Activated B cell treated with CpG ODN at 0.5 μM for 24 hours (primary cell): ENCODE measurements around the gene LAMC3. TPM values are rescaled to one million over a fixed set of nuclear protein-coding genes. Genes with fewer than 3 reads are reported as not detected.
"Not testable (repeated sequence)": the region's sequence is repeated elsewhere in the genome, so short reads cannot be mapped to it uniquely, and the experiment has no call there.

ENCODE experiments used
- ATAC-seq: fragments of 200-7000 bp; cut with Tn5 transposase; one replicate; pipeline ENCODE4 v1.10.0; 2021; ENCODE audit warnings: low read depth, mild to moderate bottlenecking, moderate library complexity
- CTCF ChIA-PET: fragments of 350-600 bp; sonication (Branson Sonifier 250); formaldehyde crosslinking; loops from one replicate; lab custom pipeline; 2021; ENCODE audit warnings: antibody characterized with exemption; lab: Charles Lee
- POLR2A ChIA-PET: fragments of 350-600 bp; sonication (Branson Sonifier 250); formaldehyde crosslinking; loops from one replicate; lab custom pipeline; 2021; ENCODE audit warnings: antibody characterized with exemption; lab: Charles Lee
- DNase-seq: peaks from one replicate; pipeline ENCODE4 v3.0.0; 2022
- H3K27ac Mint-ChIP-seq: one replicate; pipeline ENCODE4 v1.8.0; 2020; ENCODE audit warnings: mixed read lengths
- H3K27me3 Mint-ChIP-seq: one replicate; pipeline ENCODE4 v1.8.0; 2021; ENCODE audit warnings: mixed read lengths
- H3K36me3 Mint-ChIP-seq: one replicate; pipeline ENCODE4 v1.8.0; 2021; ENCODE audit warnings: low read depth, mixed read lengths
- H3K4me1 Mint-ChIP-seq: one replicate; pipeline ENCODE4 v1.8.0; 2021; ENCODE audit warnings: mixed read lengths
- H3K4me3 Mint-ChIP-seq: one replicate; pipeline ENCODE4 v1.8.0; 2020; ENCODE audit warnings: mild to moderate bottlenecking, mixed read lengths
- H3K9me3 Mint-ChIP-seq: one replicate; pipeline ENCODE4 v1.8.0; 2020; ENCODE audit warnings: mixed read lengths
- CTCF ChIP-seq: fragments of 200-600 bp; IDR thresholded peaks from one replicate; pipeline ENCODE4 v1.8.0; 2022; ENCODE audit warnings: antibody characterized with exemption, mild to moderate bottlenecking
- intact Hi-C: fragments of 100-400 bp; cut with micrococcal nuclease; formaldehyde crosslinking; loops from one replicate; pipeline ENCODE4 v1.15.1; 2024
- total RNA-seq: library from RNA; stranded (reverse); gene quantifications from 2 replicates; pipeline ENCODE4 v1.2.3, GENCODE V29; 2022

The LAMC3 gene
- total RNA-seq, 1 donor from 2014 or later = not detected

- ATAC-seq = no peak
Observed at GRCh38 chr9:131111854-131112311, 102.9 kb downstream of the LAMC3 start.

GRCh38 chr9:131112374-131113154 lies 103.6 kb downstream of the LAMC3 start:
- ChIA-PET CTCF (no interaction called here), POLR2A (interaction anchor here (1.2 kb wide), 1 partner anchor 13 kb away, joined by 3 read pairs; the partner anchor contains the start of gene NUP214)
- intact Hi-C loops = no loop called here
- TF ChIP-seq CTCF = no peak
- no peaks in the 10 kb centered on the region for H3K36me3 Mint-ChIP-seq
- ATAC-seq = no peak
- no peaks in the 10 kb centered on the region for H3K4me1 Mint-ChIP-seq
- peaks cover 12% of the 10 kb centered on the region for H3K27me3 Mint-ChIP-seq
- no peak for DNase-seq
- H3K27ac Mint-ChIP-seq = no peak overlapping the region
- H3K4me3 Mint-ChIP-seq = no peak overlapping the region
- H3K9me3 Mint-ChIP-seq = no peaks in the 10 kb centered on the region

More at GRCh38 chr9:131111854-131112311, 102.9 kb downstream of the LAMC3 start:
- Mint-ChIP-seq H3K27me3 (peaks cover 12% of the 10 kb centered on the region), H3K4me3 (no peak overlapping the region), H3K27ac (no peak overlapping the region), H3K36me3 (no peaks in the 10 kb centered on the region), H3K4me1 (no peaks in the 10 kb centered on the region), H3K9me3 (no peaks in the 10 kb centered on the region)
- ChIA-PET CTCF (no interaction called here), POLR2A (no interaction called here)
- TF ChIP-seq CTCF = no peak
- DNase-seq = no peak
- intact Hi-C loops = no loop called here

- H3K4me1 Mint-ChIP-seq = no peaks in the 10 kb centered on the region
- no peak overlapping the region for H3K4me3 Mint-ChIP-seq
- TF ChIP-seq CTCF = no peak
- H3K36me3 Mint-ChIP-seq = no peaks in the 10 kb centered on the region
- H3K27ac Mint-ChIP-seq = no peak overlapping the region
- peaks cover 10% of the 10 kb centered on the region for H3K27me3 Mint-ChIP-seq
- DNase-seq (no peak), ATAC-seq (no peak)
- POLR2A ChIA-PET = interaction anchor here (1.2 kb wide), 1 partner anchor 12 kb away, joined by 3 read pairs; the partner anchor contains the start of gene NUP214
- intact Hi-C loops = no loop called here
- H3K9me3 Mint-ChIP-seq = no peaks in the 10 kb centered on the region
- CTCF ChIA-PET = no interaction called here
Observed at GRCh38 chr9:131113655-131114054, 104.7 kb downstream of the LAMC3 start.

GRCh38 chr9:131114084-131114535 lies 105.1 kb downstream of the LAMC3 start:
- DNase-seq (no peak), ATAC-seq (no peak)
- no peaks in the 10 kb centered on the region for H3K9me3 Mint-ChIP-seq
- H3K4me3 Mint-ChIP-seq = no peak overlapping the region
- peaks cover 10% of the 10 kb centered on the region for H3K27me3 Mint-ChIP-seq
- intact Hi-C loops = no loop called here
- CTCF ChIA-PET = no interaction called here
- POLR2A ChIA-PET = no interaction called here
- H3K36me3 Mint-ChIP-seq = no peaks in the 10 kb centered on the region
- H3K27ac Mint-ChIP-seq = no peak overlapping the region
- no peaks in the 10 kb centered on the region for H3K4me1 Mint-ChIP-seq
- TF ChIP-seq CTCF = no peak

GRCh38 chr9:131115360-131115742 lies 106.4 kb downstream of the LAMC3 start:
- H3K27ac Mint-ChIP-seq, ATAC-seq, POLR2A ChIA-PET, H3K9me3 Mint-ChIP-seq, intact Hi-C loops, H3K36me3 Mint-ChIP-seq, H3K4me3 Mint-ChIP-seq, H3K4me1 Mint-ChIP-seq, DNase-seq, CTCF ChIA-PET: not testable (repeated sequence)
- H3K27me3 Mint-ChIP-seq = peaks cover 17% of the 10 kb centered on the region
